Measurements from ENCODE around the gene TPX2.
A peak's percentile ranks its signal among the peaks of the same experiment; 100 is the strongest.

The TPX2 gene

GRCh38 chr20:31706607-31707257 lies 32.4 kb upstream of the TPX2 start:
- H3K36me3 ChIP-seq: peaks cover 91% of the 10 kb centered on the region
- no peak overlapping the region for H3K4me3 ChIP-seq
- peak overlapping the region; percentile 91 for H3K4me2 ChIP-seq
- H3K27ac ChIP-seq: peak overlapping the region; percentile 91
- 0 out of 2 replicates have a peak overlapping the region, but pooled peaks have one; percentile 13 for H3K9ac ChIP-seq
- peaks cover 66% of the 10 kb centered on the region for H3K4me1 ChIP-seq
- peaks cover 22% of the 10 kb centered on the region; the same call in 1 of the 2 replicates for H4K20me1 ChIP-seq
- no peaks in the 10 kb centered on the region for H3K27me3 ChIP-seq
- no peaks in the 10 kb centered on the region for H3K9me3 ChIP-seq
- no peak for TF ChIP-seq Cebpa-rat (IDR thresholded peaks at IDR 0.05)

- H3K4me2 ChIP-seq: peak overlapping the region; percentile 91
Observed at GRCh38 chr20:31707258-31707615, 31.9 kb upstream of the TPX2 start.

GRCh38 chr20:31707994-31708735 lies 30.9 kb upstream of the TPX2 start:
- Histone ChIP-seq H3K36me3 (peaks cover 91% of the 10 kb centered on the region), H3K4me2 (peak overlapping the region; percentile 91), H3K27ac (peak overlapping the region; percentile 91), H3K9me3 (no peaks in the 10 kb centered on the region), H3K9ac (peak overlapping the region; percentile 78), H3K4me1 (peaks cover 80% of the 10 kb centered on the region), H3K4me3 (peak overlapping the region; percentile 51), H4K20me1 (peaks cover 34% of the 10 kb centered on the region; the same call in 1 of the 2 replicates), H3K27me3 (no peaks in the 10 kb centered on the region)
- TF ChIP-seq Cebpa-rat (IDR thresholded peaks at IDR 0.05): no peak

More at GRCh38 chr20:31707258-31707615, 31.9 kb upstream of the TPX2 start:
- TF ChIP-seq Cebpa-rat (IDR thresholded peaks at IDR 0.05): no peak
- Histone ChIP-seq H3K4me1 (peaks cover 71% of the 10 kb centered on the region), H3K9ac (no peak overlapping the region), H3K9me3 (no peaks in the 10 kb centered on the region), H3K36me3 (peaks cover 91% of the 10 kb centered on the region), H3K27ac (peak overlapping the region; percentile 91), H3K4me3 (no peak overlapping the region), H3K27me3 (no peaks in the 10 kb centered on the region), H4K20me1 (peaks cover 27% of the 10 kb centered on the region; the same call in 1 of the 2 replicates)

- peaks cover 91% of the 10 kb centered on the region for H3K36me3 ChIP-seq
- peaks cover 42% of the 10 kb centered on the region; the same call in 1 of the 2 replicates for H4K20me1 ChIP-seq
- H3K4me2 ChIP-seq: peak overlapping the region; percentile 91
- H3K27ac ChIP-seq: peak overlapping the region; percentile 91
- H3K4me3 ChIP-seq: peak overlapping the region; percentile 51
- no peaks in the 10 kb centered on the region for H3K27me3 ChIP-seq
- H3K9me3 ChIP-seq: no peaks in the 10 kb centered on the region
- no peak for TF ChIP-seq Cebpa-rat (IDR thresholded peaks at IDR 0.05)
- H3K9ac ChIP-seq: peak overlapping the region; percentile 68
- H3K4me1 ChIP-seq: peaks cover 88% of the 10 kb centered on the region
Observed at GRCh38 chr20:31708736-31709534, 30.2 kb upstream of the TPX2 start.

- no peaks in the 10 kb centered on the region for H3K27me3 ChIP-seq
- H4K20me1 ChIP-seq: peaks cover 52% of the 10 kb centered on the region; the same call in 1 of the 2 replicates
- H3K9ac ChIP-seq: no peak overlapping the region
- peak overlapping the region; percentile 46; the same call in 1 of the 2 replicates for H3K4me2 ChIP-seq
- peaks cover 91% of the 10 kb centered on the region for H3K36me3 ChIP-seq
- no peak overlapping the region; the same call in 1 of the 2 replicates for H3K4me3 ChIP-seq
- TF ChIP-seq Cebpa-rat (IDR thresholded peaks at IDR 0.05): no peak
- peaks cover 98% of the 10 kb centered on the region for H3K4me1 ChIP-seq
- peak overlapping the region; percentile 91 for H3K27ac ChIP-seq
- H3K9me3 ChIP-seq: no peaks in the 10 kb centered on the region
Observed at GRCh38 chr20:31709939-31710338, 29.2 kb upstream of the TPX2 start.

GRCh38 chr20:31710423-31711108 lies 28.5 kb upstream of the TPX2 start:
- TF ChIP-seq Cebpa-rat (IDR thresholded peaks at IDR 0.05): no peak
- Histone ChIP-seq H3K36me3 (peaks cover 91% of the 10 kb centered on the region), H3K4me3 (no peak overlapping the region), H3K4me1 (peaks cover 100% of the 10 kb centered on the region), H3K9ac (0 out of 2 replicates have a peak overlapping the region, but pooled peaks have one; percentile 43), H3K27ac (peak overlapping the region; percentile 91), H4K20me1 (peaks cover 54% of the 10 kb centered on the region; the same call in 1 of the 2 replicates), H3K9me3 (no peaks in the 10 kb centered on the region), H3K4me2 (peak overlapping the region; percentile 46), H3K27me3 (no peaks in the 10 kb centered on the region)

- H4K20me1 ChIP-seq: peaks cover 55% of the 10 kb centered on the region
- no peaks in the 10 kb centered on the region for H3K27me3 ChIP-seq
- H3K4me1 ChIP-seq: peaks cover 100% of the 10 kb centered on the region
- H3K4me3 ChIP-seq: no peak overlapping the region
- peaks cover 91% of the 10 kb centered on the region for H3K36me3 ChIP-seq
- H3K27ac ChIP-seq: peak overlapping the region; percentile 91
- peak overlapping the region; percentile 46 for H3K4me2 ChIP-seq
- no peaks in the 10 kb centered on the region for H3K9me3 ChIP-seq
- no peak for TF ChIP-seq Cebpa-rat (IDR thresholded peaks at IDR 0.05)
- H3K9ac ChIP-seq: peak overlapping the region; percentile 43
Observed at GRCh38 chr20:31711179-31712111, 27.6 kb upstream of the TPX2 start.

- H4K20me1 ChIP-seq: peaks cover 62% of the 10 kb centered on the region
- H3K27me3 ChIP-seq: no peaks in the 10 kb centered on the region
- H3K27ac ChIP-seq: peak overlapping the region; percentile 91
- TF ChIP-seq Cebpa-rat (IDR thresholded peaks at IDR 0.05): no peak
- H3K9ac ChIP-seq: peak overlapping the region; percentile 43
- peaks cover 91% of the 10 kb centered on the region for H3K36me3 ChIP-seq
- H3K4me1 ChIP-seq: peaks cover 100% of the 10 kb centered on the region
- H3K9me3 ChIP-seq: no peaks in the 10 kb centered on the region
- peak overlapping the region; percentile 46 for H3K4me2 ChIP-seq
- no peak overlapping the region for H3K4me3 ChIP-seq
Observed at GRCh38 chr20:31712112-31712553, 27.0 kb upstream of the TPX2 start.

All from BLaER1 (cell line).